Endothelial cell of umbilical vein (primary cell): Measurements from ENCODE around the gene RIPPLY1. TPM values are rescaled to one million over a fixed set of nuclear protein-coding genes. Genes with fewer than 3 reads are reported as not detected.

Source experiments
- BruUV-seq: library from RNA; stranded (reverse); fragments of 400-500 nt; replicated peaks from 2 replicates; lab custom pipeline; 2021; lab: Mats Ljungman, UMichigan
- CTCF ChIA-PET: fragments of 300-600, 350-600 bp; sonication (Branson Sonifier 250); formaldehyde crosslinking; loops from one replicate; lab custom pipeline; 2021; ENCODE audit warnings: antibody characterized with exemption, inconsistent platforms; lab: Charles Lee
- POLR2A ChIA-PET: fragments of 300-600, 350-600 bp; sonication (Branson Sonifier 250); formaldehyde crosslinking; loops from one replicate; lab custom pipeline; 2021; ENCODE audit warnings: antibody characterized with exemption, inconsistent platforms; lab: Charles Lee
- DNase-seq: peaks from one replicate; pipeline ENCODE4 v3.0.0-alpha.2; 2011; ENCODE audit warnings: low read depth, low spot score
- FAIRE-seq: peaks from 2 replicates; lab custom pipeline; 2011; peaks lifted over from hg19 to GRCh38; lab: Jason Lieb, UNC
- H2AFZ ChIP-seq: 2 replicates; pipeline ENCODE4 v1.6.0; 2012; ENCODE audit warnings: low read depth, low read length, control low read depth, inconsistent platforms
- H3K27ac ChIP-seq: 2 replicates; pipeline ENCODE4 v1.5.1; 2011; ENCODE audit warnings: low read depth, mild to moderate bottlenecking, control low read depth, low read length, moderate library complexity; ENCODE audit not compliant: insufficient read depth
- H3K27me3 ChIP-seq, 2 experiments: 2 replicates each; pipeline versions ENCODE4 v1.6.0 to v1.6.1; 2011; ENCODE audit warnings: low read length in 2 of 2, mixed read lengths in 1 of 2; ENCODE audit not compliant: control insufficient read depth in 2 of 2, insufficient read depth in 2 of 2
- H3K36me3 ChIP-seq, 2 experiments: 2 replicates in 1 of 2; 3 replicates in 1 of 2; pipeline ENCODE4 v1.5.1; 2011; ENCODE audit warnings: low read length in 2 of 2, mild to moderate bottlenecking in 1 of 2, moderate library complexity in 1 of 2; ENCODE audit not compliant: control insufficient read depth in 2 of 2, insufficient read depth in 2 of 2; ENCODE audit errors: extremely low read depth in 1 of 2
- H3K4me1 ChIP-seq: 3 replicates; pipeline ENCODE4 v1.5.1; 2011; ENCODE audit warnings: mild to moderate bottlenecking, low read length; ENCODE audit not compliant: control insufficient read depth, insufficient read depth; ENCODE audit errors: extremely low read depth
- H3K4me2 ChIP-seq: 2 replicates; pipeline ENCODE4 v1.6.1; 2011; ENCODE audit warnings: low read length, control low read depth, mixed read lengths; ENCODE audit not compliant: insufficient read depth
- H3K4me3 ChIP-seq, 3 experiments: fragments of 200-600 bp in 1 of 3; sonication (generic), shearing (Covaris generic) in 1 of 3; replicated peaks in 1 of 3; 2 replicates each; pipeline ENCODE4 v1.5.1; 2011 to 2016; ENCODE audit warnings: control low read depth in 3 of 3, low read length in 3 of 3, mild to moderate bottlenecking in 2 of 3, inconsistent platforms in 1 of 3, low read depth in 1 of 3, moderate library complexity in 1 of 3; ENCODE audit not compliant: insufficient read depth in 1 of 3
- H3K79me2 ChIP-seq: 2 replicates; pipeline ENCODE4 v1.6.0; 2012; ENCODE audit warnings: low read length, inconsistent platforms; ENCODE audit not compliant: control insufficient read depth, insufficient read depth
- H3K9ac ChIP-seq: replicated peaks from 2 replicates; pipeline ENCODE3; 2011; ENCODE audit warnings: low read length, control low read depth; ENCODE audit not compliant: insufficient read depth; ENCODE audit errors: extremely low read depth
- H3K9me1 ChIP-seq: replicated peaks from 3 replicates; pipeline ENCODE4 v1.6.0; 2011; ENCODE audit warnings: mild to moderate bottlenecking, low read length; ENCODE audit not compliant: control insufficient read depth, insufficient read depth; ENCODE audit errors: extremely low read depth
- H3K9me3 ChIP-seq: replicated peaks from 2 replicates; pipeline ENCODE4 v1.5.1; 2012; ENCODE audit warnings: low read length, inconsistent platforms; ENCODE audit not compliant: control insufficient read depth, insufficient read depth
- H4K20me1 ChIP-seq: replicated peaks from 2 replicates; pipeline ENCODE3; 2011; ENCODE audit warnings: mild to moderate bottlenecking, low read length; ENCODE audit not compliant: control insufficient read depth, insufficient read depth; ENCODE audit errors: extremely low read depth
- CTCF ChIP-seq, 2 donors: IDR thresholded peaks; 1 replicate in 1 of 2; 2 replicates in 1 of 2; pipeline ENCODE4 v1.5.1; 2011; ENCODE audit warnings: low read length in 2 of 2, mild to moderate bottlenecking in 2 of 2, moderate library complexity in 2 of 2, control low read depth in 1 of 2, inconsistent platforms in 1 of 2, low read depth in 1 of 2; ENCODE audit not compliant: insufficient read depth in 1 of 2; ENCODE audit errors: extremely low read depth in 1 of 2
- EZH2 ChIP-seq: IDR thresholded peaks from 2 replicates; pipeline ENCODE4 v1.6.1; 2012; ENCODE audit warnings: borderline replicate concordance, low read depth, mild to moderate bottlenecking, moderate library complexity, low read length, inconsistent platforms; ENCODE audit not compliant: severe bottlenecking
- FOS ChIP-seq: IDR thresholded peaks from 2 replicates; pipeline ENCODE4 v1.6.1; 2011; ENCODE audit warnings: mild to moderate bottlenecking, low read length, moderate library complexity, borderline replicate concordance; ENCODE audit not compliant: insufficient read depth
- GATA2 ChIP-seq: IDR thresholded peaks from 2 replicates; pipeline ENCODE4 v1.7.0; 2011; ENCODE audit warnings: low read depth, mild to moderate bottlenecking, moderate library complexity, mixed read lengths, low read length; ENCODE audit not compliant: insufficient read length, insufficient read depth
- JUN ChIP-seq: IDR thresholded peaks from 2 replicates; pipeline ENCODE4 v1.6.1; 2011; ENCODE audit warnings: borderline replicate concordance, low read depth; ENCODE audit not compliant: insufficient read length, insufficient read depth
- MYC ChIP-seq: IDR thresholded peaks from one replicate; pipeline ENCODE4 v1.6.1; 2011; ENCODE audit warnings: mild to moderate bottlenecking, low read depth, low read length
- POLR2A ChIP-seq: IDR thresholded peaks from 2 replicates; pipeline ENCODE4 v1.6.1; 2012; ENCODE audit warnings: low read depth, mild to moderate bottlenecking, control low read depth, low read length
- POLR2AphosphoS5 ChIP-seq: IDR thresholded peaks from 2 replicates; pipeline ENCODE4 v1.6.1; 2012; ENCODE audit warnings: low read depth, mild to moderate bottlenecking, control low read depth, low read length, moderate library complexity; ENCODE audit not compliant: insufficient read depth
- dilution Hi-C: fragments of 300-500 bp; cut with MboI; formaldehyde crosslinking; loops from one replicate; pipeline ENCODE4 v1.15.0; 2019; ENCODE audit warnings: low sequenced_read_pairs; ENCODE audit not compliant: extremely low pct_ligation_motif_present
- intact Hi-C: fragments of 100-400 bp; cut with micrococcal nuclease; formaldehyde crosslinking; loops from one replicate; pipeline ENCODE4 v1.10.0; 2022
- polyA plus RNA-seq, 4 experiments: library from polyadenylated mRNA; depleted of rRNA in 3 of 4; stranded (reverse) in 3 of 4; unstranded in 1 of 4; fragments of >200 nt; gene quantifications; 2 replicates each; pipeline versions ENCODE4 v1.2.1 to v1.2.3, GENCODE V29; 2011 to 2012; ENCODE audit warnings: missing spikeins in 1 of 4
- total RNA-seq: library from RNA; stranded (reverse); gene quantifications from 2 replicates; pipeline ENCODE4 v1.2.3, GENCODE V29; 2021
- TF ChIP-seq, protein P1 (sequence below): IDR thresholded peaks from 2 replicates; pipeline ENCODE4 v1.6.1; 2011; ENCODE audit not compliant: insufficient read depth, insufficient read length

RIPPLY1 gene
- total and polyA plus RNA-seq, 2 donors (not counting 3 experiments of a cell fraction or from before 2014, with no cell fraction given): not detected

DNA sequence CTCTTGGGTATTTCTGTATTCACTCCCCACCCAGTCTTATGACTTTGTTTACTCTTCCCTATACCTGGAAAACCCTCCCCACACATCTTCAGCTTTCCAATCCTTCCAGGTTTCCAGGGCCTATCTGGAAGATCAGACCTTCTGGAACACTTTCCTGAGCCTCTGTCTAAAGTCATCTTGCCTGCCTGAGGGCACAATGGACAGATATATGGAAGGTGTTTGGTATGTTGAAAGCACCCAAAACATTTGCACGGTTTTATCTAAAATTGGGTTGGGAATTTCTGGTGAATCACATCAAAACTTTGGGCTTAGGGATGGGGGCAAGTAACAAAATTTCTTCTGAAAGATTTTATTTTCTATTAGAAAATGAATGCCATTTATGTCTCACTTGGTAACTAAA lies 33.1 kb upstream of the RIPPLY1 start:
- Histone ChIP-seq H4K20me1 (no peaks in the 10 kb centered on the region), H3K27ac (no peak overlapping the region), H3K4me1 (peaks cover 24% of the 10 kb centered on the region), H3K9me1 (no peaks in the 10 kb centered on the region), H2AFZ (no peak overlapping the region), H3K4me3 (no peak overlapping the region), H3K79me2 (no peaks in the 10 kb centered on the region), H3K4me2 (no peak overlapping the region), H3K36me3 (no peaks in the 10 kb centered on the region), H3K9ac (no peak overlapping the region), H3K9me3 (no peaks in the 10 kb centered on the region), H3K27me3 (no peaks in the 10 kb centered on the region)
- no TSS peak for BruUV-seq
- TF ChIP-seq EZH2 (no peak), POLR2A (no peak), POLR2AphosphoS5 (no peak), CTCF (IDR thresholded peaks at IDR 0.05; ENCODE audit: extremely low read depth in 1 of 2, insufficient read depth in 1 of 2, low read depth in 1 of 2, low read length in 2 of 2) (no peak), MYC (no peak), FOS (no peak), GATA2 (no peak), JUN (no peak)
- TF ChIP-seq, protein P1, sequence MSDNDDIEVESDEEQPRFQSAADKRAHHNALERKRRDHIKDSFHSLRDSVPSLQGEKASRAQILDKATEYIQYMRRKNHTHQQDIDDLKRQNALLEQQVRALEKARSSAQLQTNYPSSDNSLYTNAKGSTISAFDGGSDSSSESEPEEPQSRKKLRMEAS: no peak
- intact Hi-C loops: loop anchor here (5.0 kb wide), 1 partner anchor 39 kb away; no protein-coding TSS in a partner anchor
- FAIRE-seq: no peak
- CTCF ChIA-PET: interaction anchor here (1.3 kb wide), 1 partner anchor 37 kb away, joined by 4 read pairs; no protein-coding TSS in a partner anchor
- dilution Hi-C loops: no loop called here
- POLR2A ChIA-PET: no interaction called here
- no peak for DNase-seq
